ENCODE measurements around the gene SUMO2. TPM values are rescaled to one million over a fixed set of nuclear protein-coding genes. Genes with fewer than 3 reads are reported as not detected.
"Not testable (repeated sequence)": the region's sequence is repeated elsewhere in the genome, so short reads cannot be mapped to it uniquely, and the experiment has no call there.

Gene SUMO2
- total RNA-seq, 1 donor from 2014 or later: 351 TPM

GRCh38 chr17:75168998-75169397 is 13.8 kb downstream of the SUMO2 start:
- intact Hi-C loops (cut with DNase I): no loop called here
- H3K27me3 ChIP-seq (ENCODE audit: low read depth): no peaks in the 10 kb centered on the region
- no peak overlapping the region for H3K27ac ChIP-seq
- peaks cover 8% of the 10 kb centered on the region for H3K4me1 ChIP-seq
- no peak overlapping the region for H3K4me3 ChIP-seq
- no peak for TF ChIP-seq CTCF (IDR thresholded peaks at IDR 0.05)
- DNase-seq (no peak), ATAC-seq (no peak)
- H3K36me3 ChIP-seq: peaks cover 93% of the 10 kb centered on the region
- no peaks in the 10 kb centered on the region for H3K9me3 ChIP-seq

GRCh38 chr17:75164606-75165005 is 18.2 kb downstream of the SUMO2 start:
- H3K4me1 ChIP-seq; H3K27ac ChIP-seq; ATAC-seq; H3K27me3 ChIP-seq (ENCODE audit: low read depth); H3K4me3 ChIP-seq; intact Hi-C loops (cut with DNase I); DNase-seq; H3K9me3 ChIP-seq: not testable (repeated sequence)
- H3K36me3 ChIP-seq: peaks cover 50% of the 10 kb centered on the region

GRCh38 chr17:75163074-75163473 is 19.7 kb downstream of the SUMO2 start:
- H3K9me3 ChIP-seq: no peaks in the 10 kb centered on the region
- H3K36me3 ChIP-seq: peaks cover 36% of the 10 kb centered on the region
- no peak for TF ChIP-seq CTCF (IDR thresholded peaks at IDR 0.05)
- no peaks in the 10 kb centered on the region for H3K27me3 ChIP-seq (ENCODE audit: low read depth)
- ATAC-seq (no peak), DNase-seq (no peak)
- no peak overlapping the region for H3K4me3 ChIP-seq
- intact Hi-C loops (cut with DNase I): no loop called here
- no peaks in the 10 kb centered on the region for H3K4me1 ChIP-seq
- H3K27ac ChIP-seq: no peak overlapping the region

- ATAC-seq: no peak
- Histone ChIP-seq H3K4me1 (no peaks in the 10 kb centered on the region), H3K36me3 (peaks cover 8% of the 10 kb centered on the region), H3K27me3 (ENCODE audit: low read depth) (no peaks in the 10 kb centered on the region), H3K27ac (no peak overlapping the region), H3K4me3 (no peak overlapping the region), H3K9me3 (no peaks in the 10 kb centered on the region)
- TF ChIP-seq CTCF (IDR thresholded peaks at IDR 0.05): no peak
- intact Hi-C loops (cut with DNase I): no loop called here
- DNase-seq: no peak
Measured at GRCh38 chr17:75160211-75160610, 22.5 kb downstream of the SUMO2 start.

- no peak for ATAC-seq
- Histone ChIP-seq H3K27me3 (ENCODE audit: low read depth) (no peaks in the 10 kb centered on the region), H3K27ac (no peak overlapping the region), H3K36me3 (no peaks in the 10 kb centered on the region), H3K4me3 (no peak overlapping the region), H3K9me3 (no peaks in the 10 kb centered on the region), H3K4me1 (peaks cover 6% of the 10 kb centered on the region)
- intact Hi-C loops (cut with DNase I): no loop called here
- TF ChIP-seq CTCF (IDR thresholded peaks at IDR 0.05): no peak
- no peak for DNase-seq
Measured at GRCh38 chr17:75159196-75160031, 23.3 kb downstream of the SUMO2 start.

GRCh38 chr17:75158480-75158879 is 24.3 kb downstream of the SUMO2 start:
- DNase-seq; intact Hi-C loops (cut with DNase I); H3K27ac ChIP-seq; H3K36me3 ChIP-seq; H3K9me3 ChIP-seq; ATAC-seq; H3K27me3 ChIP-seq (ENCODE audit: low read depth); H3K4me3 ChIP-seq: not testable (repeated sequence)
- peaks cover 11% of the 10 kb centered on the region for H3K4me1 ChIP-seq
